AG04450 (cell line): ENCODE data around the gene RXRB. TPM values are rescaled to one million over a fixed set of nuclear protein-coding genes. Genes with fewer than 3 reads are reported as not detected.
A peak's percentile ranks its signal among the peaks of the same experiment; 100 is the strongest.

Experiments used
- CTCF ChIA-PET: fragments of 300-600, 350-600 bp; formaldehyde crosslinking; extraction: SDS; loops from one replicate; lab custom pipeline; 2022; ENCODE audit warnings: antibody characterized with exemption, inconsistent platforms; lab: Charles Lee
- POLR2A ChIA-PET: fragments of 350-600 bp; formaldehyde crosslinking; extraction: SDS; loops from one replicate; lab custom pipeline; 2021; ENCODE audit warnings: antibody characterized with exemption, inconsistent platforms; lab: Yijun Ruan, JAX
- DNase-seq: peaks from one replicate; pipeline ENCODE4 v3.0.0-alpha.2; 2011; ENCODE audit warnings: low read depth, low spot score
- H3K27ac ChIP-seq: one replicate; pipeline ENCODE4 v1.5.1; 2012; ENCODE audit warnings: low read depth, low read length, control low read depth
- H3K27me3 ChIP-seq: one replicate; pipeline ENCODE4 v1.6.0; 2012; ENCODE audit warnings: low read length; ENCODE audit not compliant: control insufficient read depth, insufficient read depth
- H3K4me3 ChIP-seq: 2 replicates; pipeline ENCODE4 v1.5.1; 2011; ENCODE audit warnings: mild to moderate bottlenecking, low read depth, low read length, control low read depth
- H3K9me3 ChIP-seq: 2 replicates; pipeline ENCODE4 v1.5.1; 2012; ENCODE audit warnings: low read length; ENCODE audit not compliant: control insufficient read depth, insufficient read depth
- CTCF ChIP-seq: IDR thresholded peaks from 2 replicates; pipeline ENCODE4 v1.5.1; 2011; ENCODE audit warnings: low read depth, low read length, control low read depth, inconsistent platforms
- polyA plus RNA-seq: library from polyadenylated mRNA; depleted of rRNA; stranded (reverse); fragments of >200 nt; gene quantifications from 2 replicates; pipeline ENCODE4 v1.2.3, GENCODE V29; 2011

The RXRB gene
- polyA plus RNA-seq, 1 experiment: 38.5 TPM

DNA sequence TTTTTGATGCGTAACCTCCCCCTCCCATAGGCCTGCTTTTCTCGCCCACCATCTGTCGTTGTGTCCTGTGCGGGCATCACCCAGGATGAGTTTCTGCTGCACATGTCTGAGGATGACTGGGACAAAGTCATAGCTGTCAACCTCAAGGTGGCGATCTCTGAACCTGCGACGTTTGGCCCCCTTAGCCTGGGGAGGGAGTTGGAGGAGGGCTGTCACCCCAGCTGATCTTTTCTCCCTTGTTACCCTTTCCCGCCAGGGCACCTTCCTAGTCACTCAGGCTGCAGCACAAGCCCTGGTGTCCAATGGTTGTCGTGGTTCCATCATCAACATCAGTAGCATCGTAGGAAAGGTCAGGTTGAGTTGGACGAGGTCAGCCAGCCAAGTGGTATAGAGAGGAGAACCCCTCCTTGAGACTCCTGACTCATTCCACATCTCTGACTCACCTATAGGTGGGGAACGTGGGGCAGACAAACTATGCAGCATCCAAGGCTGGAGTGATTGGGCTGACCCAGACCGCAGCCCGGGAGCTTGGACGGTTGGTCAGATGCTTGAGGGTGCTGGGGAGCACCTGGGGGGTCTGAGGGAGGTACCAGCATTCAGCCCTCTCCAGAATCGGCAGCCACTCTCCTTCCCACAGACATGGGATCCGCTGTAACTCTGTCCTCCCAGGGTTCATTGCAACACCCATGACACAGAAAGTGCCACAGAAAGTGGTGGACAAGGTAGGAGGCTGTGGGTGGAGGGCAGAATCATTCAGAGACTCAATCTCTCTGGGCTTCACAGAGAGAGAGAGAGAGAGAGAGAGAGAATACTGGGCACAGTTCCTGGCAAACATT lies 4.9 kb upstream of the RXRB start:
- POLR2A ChIA-PET: interaction anchor here (0.5 to 1.6 kb wide), 3 partner anchors 41 to 234 kb away, joined by 3 to 5 read pairs (median 3); no protein-coding TSS in a partner anchor

GRCh38 chr6:33204415-33205190 lies 4.1 kb upstream of the RXRB start, which contains the start of gene HSD17B8:
Gene HSD17B8, plus strand, starts transcription at chr6:33204655. Its CDS starts 14 bp downstream, at chr6:33204669.
- DNase-seq: peak; percentile 79
- POLR2A ChIA-PET: interaction anchor here (0.6 to 1.6 kb wide), 8 partner anchors 8 to 233 kb away, joined by 3 to 5 read pairs (median 4); no protein-coding TSS in a partner anchor
- H3K27ac ChIP-seq: peak within 1 kb of the TSS; percentile 57
- CTCF ChIA-PET: interaction anchor here (1.3 kb wide), 1 partner anchor 271 kb away, joined by 3 read pairs; no protein-coding TSS in a partner anchor
- no peaks in the 10 kb centered on the region for H3K27me3 ChIP-seq
- no peak for TF ChIP-seq CTCF
- peak within 1 kb of the TSS; percentile 76 for H3K4me3 ChIP-seq
- H3K9me3 ChIP-seq: peaks cover 3% of the 10 kb centered on the region; the same call in 1 of the 2 replicates

More for the DNA sequence above, 4.9 kb upstream of the RXRB start:
- no peak for TF ChIP-seq CTCF
- H3K27ac ChIP-seq: peak overlapping the region; percentile 57
- CTCF ChIA-PET: interaction anchor here (1.3 kb wide), 1 partner anchor 272 kb away, joined by 3 read pairs; no protein-coding TSS in a partner anchor
- no peaks in the 10 kb centered on the region; the same call in 1 of the 2 replicates for H3K9me3 ChIP-seq
- H3K27me3 ChIP-seq: no peaks in the 10 kb centered on the region
- peak overlapping the region; percentile 76 for H3K4me3 ChIP-seq
- DNase-seq: no peak

GRCh38 chr6:33204165-33204414 lies 3.6 kb upstream of the RXRB start:
- no peak overlapping the region for H3K27ac ChIP-seq
- H3K4me3 ChIP-seq: peak overlapping the region; percentile 17; the same call in 1 of the 2 replicates
- H3K27me3 ChIP-seq: no peaks in the 10 kb centered on the region
- no peak for TF ChIP-seq CTCF
- ChIA-PET POLR2A (interaction anchor here (0.6 to 1.6 kb wide), 6 partner anchors 9 to 233 kb away, joined by 3 to 4 read pairs (median 3); no protein-coding TSS in a partner anchor), CTCF (interaction anchor here (1.3 kb wide), 1 partner anchor 271 kb away, joined by 3 read pairs; no protein-coding TSS in a partner anchor)
- no peak for DNase-seq
- peaks cover 3% of the 10 kb centered on the region; the same call in 1 of the 2 replicates for H3K9me3 ChIP-seq

- no peak for TF ChIP-seq CTCF
- CTCF ChIA-PET: interaction anchor here (1.3 kb wide), 1 partner anchor 56 kb away, joined by 3 read pairs; no protein-coding TSS in a partner anchor
- Histone ChIP-seq H3K27me3 (no peaks in the 10 kb centered on the region), H3K9me3 (peaks cover 3% of the 10 kb centered on the region; the same call in 1 of the 2 replicates), H3K27ac (no peak overlapping the region), H3K4me3 (peak overlapping the region; percentile 17; the same call in 1 of the 2 replicates)
- DNase-seq: no peak
- POLR2A ChIA-PET: no interaction called here
Observed at GRCh38 chr6:33203443-33204164, 3.1 kb upstream of the RXRB start.
